ENCODE results near the gene ID4.
"Not testable (repeated sequence)": the region's sequence is repeated elsewhere in the genome, so short reads cannot be mapped to it uniquely, and the experiment has no call there.

DNA sequence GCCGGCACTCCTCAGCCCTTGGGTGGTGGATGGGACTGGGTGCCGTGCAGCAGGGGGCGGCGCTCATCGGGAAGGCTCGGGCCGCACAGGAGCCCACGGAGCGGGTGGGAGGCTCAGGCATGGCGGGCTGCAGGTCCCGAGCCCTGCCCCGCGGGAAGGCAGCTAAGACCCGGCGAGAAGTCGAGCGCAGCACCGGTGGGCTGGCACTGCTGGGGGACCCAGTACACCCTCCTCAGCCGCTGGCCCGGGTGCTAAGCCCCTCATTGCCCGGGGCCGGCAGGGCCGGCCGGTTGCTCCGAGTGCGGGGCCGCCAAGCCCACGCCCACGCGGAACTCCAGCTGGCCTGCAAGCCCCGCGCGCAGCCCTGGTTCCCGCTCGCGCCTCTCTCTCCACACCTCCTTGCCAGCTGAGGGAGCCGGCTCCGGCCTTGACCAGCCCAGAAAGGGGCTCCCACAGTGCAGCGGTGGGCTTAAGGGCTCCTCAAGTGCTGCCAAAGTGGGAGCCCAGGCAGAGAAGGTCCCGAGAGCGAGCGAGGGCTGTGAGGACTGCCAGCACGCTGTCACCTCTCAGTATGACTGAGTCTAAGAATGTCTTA is 17.3 kb downstream of the ID4 start:
- TF ChIP-seq CTCF (conservative IDR thresholded peaks at IDR 0.05); ZFX (IDR thresholded peaks at IDR 0.05): not testable (repeated sequence)
